ENCODE measurements around the gene OR2D2. TPM values are rescaled to one million over a fixed set of nuclear protein-coding genes. Genes with fewer than 3 reads are reported as not detected.

Gene OR2D2, protein sequence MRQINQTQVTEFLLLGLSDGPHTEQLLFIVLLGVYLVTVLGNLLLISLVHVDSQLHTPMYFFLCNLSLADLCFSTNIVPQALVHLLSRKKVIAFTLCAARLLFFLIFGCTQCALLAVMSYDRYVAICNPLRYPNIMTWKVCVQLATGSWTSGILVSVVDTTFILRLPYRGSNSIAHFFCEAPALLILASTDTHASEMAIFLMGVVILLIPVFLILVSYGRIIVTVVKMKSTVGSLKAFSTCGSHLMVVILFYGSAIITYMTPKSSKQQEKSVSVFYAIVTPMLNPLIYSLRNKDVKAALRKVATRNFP
- total RNA-seq: 0.13 and 0.36 TPM in 2 replicates

DNA sequence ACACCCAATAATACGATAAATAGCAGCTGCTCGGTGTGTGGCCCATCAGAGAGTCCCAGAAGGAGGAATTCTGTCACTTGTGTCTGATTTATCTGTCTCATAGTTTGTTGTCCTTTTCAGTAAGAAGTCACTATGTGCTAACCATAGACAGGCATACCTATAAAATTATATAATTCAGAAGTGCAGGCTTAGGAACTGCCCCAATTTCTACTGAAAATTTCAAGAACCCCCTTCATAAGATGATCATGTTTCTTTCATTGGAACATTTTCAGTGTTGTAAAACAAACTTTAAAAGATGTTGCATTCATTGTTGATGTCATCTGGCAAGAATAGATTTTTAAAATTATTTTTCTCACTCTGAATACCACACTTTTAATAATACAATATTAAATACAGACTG, at the start of gene OR2D2:
Gene OR2D2 (minus strand): TSS at position 101 of the 400 bp plus-strand sequence. CDS start 0 bp downstream, at position 101.

DNA sequence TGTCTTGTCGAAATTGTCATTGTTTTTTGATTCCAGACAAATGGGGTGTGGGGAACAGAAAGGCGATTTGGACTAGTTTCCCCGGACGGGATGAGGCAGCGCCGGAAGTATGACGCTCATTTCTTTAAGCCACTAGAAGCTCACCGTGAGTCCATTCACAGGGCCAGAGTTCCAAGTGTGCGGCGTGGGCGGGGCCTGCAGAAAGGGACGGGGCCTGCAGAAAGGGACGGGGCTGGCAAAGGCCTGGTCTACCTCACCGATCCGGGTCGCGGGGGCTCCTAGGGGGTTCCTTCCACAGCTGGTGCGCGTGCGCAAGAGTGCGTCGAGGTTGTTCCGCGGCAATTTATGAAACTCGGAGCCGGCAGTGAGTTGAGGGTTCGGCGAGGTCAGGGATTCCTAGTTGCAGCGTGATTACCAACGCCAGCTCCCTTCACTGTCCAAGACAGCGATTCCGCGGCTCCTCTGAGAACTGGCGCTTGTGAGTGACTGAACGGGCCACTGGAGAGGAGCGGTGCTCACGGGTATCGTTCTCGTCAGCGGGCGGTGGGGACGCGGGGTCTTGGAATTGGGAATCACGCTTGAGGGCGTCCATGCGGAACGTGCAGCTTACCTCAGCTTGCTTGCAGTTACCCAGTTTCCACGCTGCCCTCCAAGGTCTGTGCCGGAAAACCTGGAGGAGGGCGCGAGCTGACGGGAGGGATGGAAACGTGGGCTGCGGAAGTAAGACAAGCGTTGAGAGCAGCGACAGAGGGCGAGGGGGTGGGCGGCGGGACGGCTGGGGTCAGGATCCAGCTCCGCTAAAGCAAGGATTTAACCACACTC, 34.1 kb upstream of the OR2D2 start, which contains the start of gene ZNF215:
Gene ZNF215 (plus strand): TSS at position 219 of the 822 bp plus-strand sequence. CDS start 5,847 bp downstream, outside the sequence.

DNA sequence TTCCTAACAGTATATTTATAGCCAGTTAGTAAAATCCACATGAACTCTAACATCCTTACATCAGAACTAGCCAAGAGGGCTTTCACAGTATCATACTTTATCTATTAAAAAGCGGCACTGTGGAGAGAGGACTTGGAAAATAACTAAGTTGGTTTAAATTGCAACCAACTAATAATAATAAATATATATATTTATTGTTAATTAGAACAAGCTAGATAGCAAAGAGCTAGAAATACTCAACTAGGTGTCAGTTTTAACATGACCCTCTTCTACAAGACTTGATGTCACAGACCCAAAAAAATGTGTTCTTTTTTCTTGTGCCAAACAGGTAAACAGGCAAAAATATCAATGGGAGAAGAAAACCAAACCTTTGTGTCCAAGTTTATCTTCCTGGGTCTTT, 28.4 kb upstream of the OR2D2 start, which contains the start of gene OR2D3:
Gene OR2D3 (plus strand): TSS at position 301 of the 400 bp plus-strand sequence. CDS start 0 bp downstream, at position 301.

DNA sequence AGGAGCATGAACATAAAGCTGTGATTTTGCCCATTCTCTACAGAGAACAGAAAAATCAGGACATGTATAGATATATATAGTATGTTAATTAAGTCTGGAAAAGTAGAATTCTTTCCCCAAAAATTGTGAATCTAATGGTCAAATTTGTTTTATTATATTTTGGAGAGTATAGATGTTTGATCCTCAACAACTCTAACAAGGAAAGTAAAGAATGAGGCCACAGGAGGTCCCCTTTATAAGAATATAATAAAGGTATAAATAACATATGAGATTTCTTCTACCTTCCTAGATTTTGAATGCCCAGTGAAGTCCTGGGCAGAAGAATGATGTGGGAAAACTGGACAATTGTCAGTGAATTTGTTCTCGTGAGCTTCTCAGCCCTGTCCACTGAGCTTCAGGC, 16.0 kb downstream of the OR2D2 start, which contains the start of gene OR10A4:
Gene OR10A4 (plus strand): TSS at position 301 of the 400 bp plus-strand sequence. CDS start 23 bp downstream, at position 324.

DNA sequence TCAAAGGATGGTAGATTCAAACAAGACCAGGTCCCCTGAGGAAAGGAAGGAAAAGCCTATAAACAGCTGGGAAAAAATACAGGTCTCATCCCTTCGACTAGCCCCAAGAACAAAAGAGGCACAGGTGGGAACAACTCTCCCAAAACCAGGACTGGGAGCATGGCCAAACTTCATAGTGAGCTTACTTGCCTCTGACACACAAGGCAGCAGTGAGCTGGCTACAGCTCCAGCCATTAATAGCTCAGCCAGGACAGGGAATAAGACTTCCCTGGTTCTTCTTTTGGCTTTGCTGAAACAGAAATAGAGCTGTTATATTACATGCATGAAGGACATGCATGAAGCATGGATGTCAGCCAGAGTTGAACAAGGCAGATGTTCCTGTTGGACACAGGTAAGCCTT, 29.3 kb downstream of the OR2D2 start, which contains the start of gene OR10A2:
Gene OR10A2 (plus strand): TSS at position 97 of the 400 bp plus-strand sequence. CDS start 6,698 bp downstream, outside the sequence.

DNA sequence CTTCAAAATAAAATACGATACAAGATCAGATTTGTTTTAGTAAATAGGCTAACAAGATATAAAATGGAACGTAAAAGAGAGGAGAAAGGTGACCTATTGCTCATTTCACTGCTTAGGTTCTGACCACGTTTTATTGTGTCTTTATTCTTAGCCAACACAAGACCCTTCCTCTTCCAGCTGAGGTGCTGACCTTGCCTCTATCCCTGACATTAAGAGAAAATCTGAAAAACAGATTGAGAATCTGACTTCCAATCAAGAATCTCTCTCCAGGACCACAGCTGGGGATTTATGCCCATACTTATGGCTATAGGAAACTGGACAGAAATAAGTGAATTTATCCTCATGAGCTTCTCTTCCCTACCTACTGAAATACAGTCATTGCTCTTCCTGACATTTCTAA, 46.9 kb downstream of the OR2D2 start, which contains the start of gene OR10A5:
Gene OR10A5 (plus strand): TSS at position 301 of the 400 bp plus-strand sequence. CDS start 0 bp downstream, at position 301.

Other genes with a start within 250 kb of the OR2D2 start
- 6.6 and 52.4 TPM in 2 replicates for gene DCHS1, start 236.7 kb downstream of the OR2D2 start, total RNA-seq
- gene MRPL17, start 209.2 kb downstream of the OR2D2 start, total RNA-seq: 49.8 and 61.2 TPM in 2 replicates
- gene OR2AG2, start 120.5 kb downstream of the OR2D2 start, total RNA-seq: 0.10 and 0.13 TPM in 2 replicates
- not detected in 2 replicates for gene OR2AG1, start 109.5 kb downstream of the OR2D2 start, total RNA-seq
- gene OR6A2, start 92.8 kb downstream of the OR2D2 start, total RNA-seq: 0.13 and 0.26 TPM in 2 replicates
- not detected in 2 replicates for gene OR10A5, start 46.8 kb downstream of the OR2D2 start, total RNA-seq
- not detected in 2 replicates for gene OR10A2, start 29.4 kb downstream of the OR2D2 start, total RNA-seq
- gene OR10A4, start 15.9 kb downstream of the OR2D2 start, total RNA-seq: not detected in 2 replicates
- not detected in 2 replicates for gene OR2D3, start 28.5 kb upstream of the OR2D2 start, total RNA-seq
- gene ZNF215, start 33.9 kb upstream of the OR2D2 start, total RNA-seq: 2.6 and 3.8 TPM in 2 replicates
- 2.6 and 2.7 TPM in 2 replicates for gene ZNF214, start 127.8 kb upstream of the OR2D2 start, total RNA-seq
- 0.07 and 0.10 TPM in 2 replicates for gene NLRP14, start 128.0 kb upstream of the OR2D2 start, total RNA-seq
- gene RBMXL2, start 196.5 kb upstream of the OR2D2 start, total RNA-seq: not detected in 2 replicates